Measurements from ENCODE around the gene XKRX.
A peak's percentile ranks its signal among the peaks of the same experiment; 100 is the strongest.

XKRX gene

GRCh38 chrX:100895365-100896075, 33.2 kb downstream of the XKRX start:
- DNase-seq (ENCODE audit: low spot score) = peak; percentile 55

- DNase-seq (ENCODE audit: low spot score) = no peak
Observed at GRCh38 chrX:100883654-100884053, 45.1 kb downstream of the XKRX start.

- no peak for DNase-seq (ENCODE audit: low spot score)
Observed at GRCh38 chrX:100880368-100880767, 48.3 kb downstream of the XKRX start.

GRCh38 chrX:100874325-100874724, 54.4 kb downstream of the XKRX start, which contains the start of gene NOX1:
Gene NOX1, minus strand, starts transcription at chrX:100874359. Its CDS starts 220 bp downstream, at chrX:100874139.
- DNase-seq (ENCODE audit: low spot score) = no peak

DNA sequence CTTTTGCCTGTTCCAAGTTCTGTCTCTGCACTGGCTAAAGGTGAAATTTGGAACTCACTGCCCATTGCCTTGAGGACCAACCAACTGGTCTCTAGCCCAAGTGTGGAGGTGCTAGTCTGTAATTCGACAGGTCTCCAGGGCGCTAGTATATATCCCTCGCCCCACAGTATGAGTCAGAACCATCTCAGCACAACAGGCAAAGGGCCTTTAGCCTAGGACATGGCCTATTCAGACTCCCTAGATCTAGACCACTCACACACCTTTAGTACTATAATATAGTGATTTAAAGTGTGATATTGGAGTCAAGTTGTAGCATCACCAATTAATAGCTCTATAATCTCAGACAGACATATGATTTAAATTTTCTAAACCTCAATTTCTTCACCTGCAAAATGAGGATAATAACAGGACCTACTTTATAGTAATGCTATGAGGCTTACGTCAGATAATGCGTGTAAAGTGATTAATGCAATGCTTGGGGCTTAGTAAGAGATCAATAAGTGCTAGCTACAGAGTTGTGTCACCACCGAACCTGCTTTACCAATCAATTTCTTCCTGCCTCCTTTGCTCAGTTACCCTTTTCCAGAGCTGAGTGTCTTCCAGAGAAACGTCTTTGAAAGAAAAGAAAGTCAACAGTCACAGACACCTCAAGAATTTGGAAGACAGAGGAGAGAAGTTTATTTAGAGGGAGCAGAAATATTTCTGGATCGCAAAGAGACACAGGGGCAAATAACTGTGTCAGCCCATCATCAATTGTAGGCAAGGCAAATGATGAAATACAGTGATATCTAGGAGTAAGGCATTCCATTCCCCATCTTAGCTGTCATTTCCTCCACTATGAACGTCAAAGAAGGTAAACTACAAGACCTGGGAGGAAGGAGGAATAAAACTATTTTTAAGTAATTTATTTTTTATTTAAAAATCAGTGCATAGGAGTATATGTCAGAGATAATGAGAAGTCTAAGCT, 56.8 kb downstream of the XKRX start:
- no peak for DNase-seq (ENCODE audit: low spot score)

DNA sequence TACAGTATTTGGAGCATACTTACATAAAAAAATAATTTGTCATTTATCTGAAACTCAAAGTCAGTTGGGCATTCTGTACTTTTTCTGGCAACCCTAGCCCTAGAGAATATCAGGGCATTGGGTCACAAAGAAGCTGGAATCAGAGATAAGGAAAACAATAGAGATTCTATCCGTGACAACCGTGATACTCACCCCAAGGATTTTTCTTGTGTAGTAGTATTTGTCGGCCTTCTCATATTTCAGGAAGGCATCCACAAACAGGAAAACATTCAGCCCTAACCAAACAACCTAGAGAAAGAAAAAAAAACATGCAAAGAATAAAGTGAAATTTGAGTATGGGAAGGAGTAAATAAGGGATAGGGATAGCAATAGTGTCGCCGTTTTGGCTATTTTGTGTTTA, 58.2 kb downstream of the XKRX start:
- no peak for DNase-seq (ENCODE audit: low spot score)

DNA sequence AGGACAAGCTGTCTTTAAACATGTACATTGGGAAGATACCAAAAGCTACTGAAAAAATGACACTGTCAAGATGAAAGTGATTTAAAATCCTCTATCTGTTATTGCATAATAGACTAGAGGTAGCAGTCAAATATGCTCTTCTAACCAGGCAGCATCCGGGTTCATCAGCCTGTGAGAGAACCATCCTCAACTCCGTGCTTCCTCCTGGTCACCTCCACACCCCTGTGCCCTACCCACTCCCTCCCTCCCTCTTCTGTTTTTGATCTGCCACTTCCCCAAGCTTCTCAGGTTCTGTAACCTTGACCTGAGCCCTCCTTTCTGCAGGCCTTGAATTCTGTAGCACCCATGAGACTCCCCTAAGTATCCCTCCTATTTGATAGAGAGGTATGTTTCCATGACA, 60.4 kb downstream of the XKRX start:
- DNase-seq (ENCODE audit: low spot score) = no peak

DNA sequence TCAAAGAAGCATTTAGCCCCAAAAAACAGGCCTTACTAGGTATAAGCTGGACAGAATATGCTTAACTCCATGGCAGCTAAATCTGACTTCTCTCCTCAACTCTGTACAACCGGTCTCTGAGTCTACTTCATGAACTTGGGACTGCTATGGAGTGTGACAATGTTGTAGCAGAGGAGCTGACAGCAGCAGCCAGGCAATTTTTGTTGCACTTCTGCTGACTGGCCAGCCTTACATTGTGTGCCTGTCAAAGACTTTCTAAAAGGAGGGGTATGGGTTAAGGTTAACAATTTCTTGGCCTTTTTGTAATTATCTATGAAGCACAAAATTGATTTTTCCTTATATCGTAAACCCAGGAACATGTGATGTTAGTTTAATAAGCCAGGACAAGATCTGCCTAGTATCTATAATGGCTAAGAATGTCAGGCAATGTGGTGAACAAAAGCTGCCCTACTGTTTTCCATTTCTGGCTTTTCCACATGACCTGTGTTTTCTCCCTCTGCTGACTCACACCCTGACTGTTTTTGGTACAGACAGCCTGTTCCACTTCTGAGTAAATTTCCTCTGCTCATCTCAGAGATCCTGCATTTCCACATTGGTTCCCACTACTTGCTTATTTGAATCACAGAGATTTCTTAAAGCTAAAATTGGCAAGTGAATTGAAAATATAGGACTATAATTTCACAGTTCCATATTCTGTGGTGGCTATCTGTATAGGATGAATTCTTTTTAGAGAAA, 63.9 kb downstream of the XKRX start:
- DNase-seq (ENCODE audit: low spot score) = no peak

Data from RKO (cell line).